GM12878 (cell line): ENCODE data around the gene SLC66A3. TPM values are rescaled to one million over a fixed set of nuclear protein-coding genes. Genes with fewer than 3 reads are reported as not detected.

ENCODE experiments used
- ATAC-seq: fragments of 200-7000 bp; cut with Tn5 transposase; 3 replicates; pipeline ENCODE4 v1.9.1; 2020; ENCODE audit warnings: mild to moderate bottlenecking, moderate library complexity
- BruUV-seq: library from RNA; stranded (reverse); fragments of 400-500 nt; replicated peaks from 2 replicates; lab custom pipeline; 2021; lab: Mats Ljungman, UMichigan
- CTCF ChIA-PET: fragments of 300-600 bp; sonication (Branson Sonifier 250); formaldehyde crosslinking; extraction: SDS; loops from one replicate; lab custom pipeline; 2021; ENCODE audit warnings: inconsistent platforms; lab: Yijun Ruan, JAX
- POLR2A ChIA-PET: fragments of 350-600 bp; formaldehyde crosslinking; extraction: SDS; loops from one replicate; lab custom pipeline; 2021; ENCODE audit warnings: inconsistent platforms; lab: Charles Lee
- RAD21 ChIA-PET: fragments of 300-600 bp; sonication (Branson Sonifier 250); formaldehyde crosslinking; loops from one replicate; lab custom pipeline; 2023; ENCODE audit warnings: antibody characterized with exemption; ENCODE audit not compliant: unreplicated experiment; lab: Charles Lee
- SMC1A ChIA-PET: fragments of 300-600 bp; sonication (Branson Sonifier 250); formaldehyde crosslinking; loops from one replicate; lab custom pipeline; 2023; ENCODE audit not compliant: unreplicated experiment, uncharacterized antibody; lab: Charles Lee
- DNase-seq: peaks from one replicate; pipeline ENCODE4 v3.0.0-alpha.2; 2011; ENCODE audit warnings: low read depth, low spot score
- FAIRE-seq: peaks from 3 replicates; lab custom pipeline; 2011; peaks lifted over from hg19 to GRCh38; lab: Jason Lieb, UNC
- H2AFZ ChIP-seq: 2 replicates; pipeline ENCODE4 v1.6.0; 2011; ENCODE audit warnings: low read depth, low read length, control low read depth; ENCODE audit not compliant: control insufficient read depth
- H3K27ac ChIP-seq: 2 replicates; pipeline ENCODE4 v1.5.1; 2011; ENCODE audit warnings: control low read depth; ENCODE audit not compliant: control insufficient read depth, insufficient read depth
- H3K27me3 ChIP-seq, 2 experiments: replicated peaks in 1 of 2; 2 replicates each; pipeline versions ENCODE4 v1.6.0 to v1.6.1; 2011; ENCODE audit warnings: low read length in 1 of 2; ENCODE audit not compliant: control insufficient read depth in 2 of 2, insufficient read depth in 2 of 2
- H3K36me3 ChIP-seq, 2 experiments: 2 replicates each; pipeline ENCODE4 v1.5.1; 2011; ENCODE audit warnings: low read length in 1 of 2; ENCODE audit not compliant: control insufficient read depth in 2 of 2, insufficient read depth in 2 of 2
- H3K4me1 ChIP-seq: 2 replicates; pipeline ENCODE4 v1.6.1; 2011; ENCODE audit warnings: mild to moderate bottlenecking, low read length, moderate library complexity, mixed read lengths; ENCODE audit not compliant: control insufficient read depth, insufficient read depth
- H3K4me2 ChIP-seq: 2 replicates; pipeline ENCODE4 v1.6.0; 2011; ENCODE audit warnings: control low read depth; ENCODE audit not compliant: control insufficient read depth, insufficient read depth
- H3K4me3 ChIP-seq: fragments of 200-600 bp; sonication (generic); 2 replicates; pipeline ENCODE4 v1.5.1; 2016
- H3K79me2 ChIP-seq: 2 replicates; pipeline ENCODE4 v1.6.0; 2011; ENCODE audit warnings: low read length; ENCODE audit not compliant: control insufficient read depth, insufficient read depth
- H3K9ac ChIP-seq: 2 replicates; pipeline ENCODE4 v1.8.0; 2011; ENCODE audit warnings: low read length, control low read depth, mixed read lengths; ENCODE audit not compliant: control insufficient read depth, insufficient read depth
- H3K9me3 ChIP-seq: replicated peaks from 3 replicates; pipeline ENCODE4 v1.5.1; 2011; ENCODE audit warnings: mild to moderate bottlenecking, low read length; ENCODE audit not compliant: control insufficient read depth, insufficient read depth
- H4K20me1 ChIP-seq: 2 replicates; pipeline ENCODE4 v1.6.0; 2011; ENCODE audit not compliant: control insufficient read depth, insufficient read depth
- CEBPB ChIP-seq, 2 experiments: fragments of 150-350 bp in 1 of 2; IDR thresholded peaks; 2 replicates each; pipeline ENCODE4 v1.6.1; 2012 to 2014; ENCODE audit warnings: low read depth in 2 of 2, low read length in 2 of 2, borderline replicate concordance in 1 of 2, inconsistent platforms in 1 of 2
- HCFC1 ChIP-seq: fragments of 150-350 bp; IDR thresholded peaks from 2 replicates; pipeline ENCODE4 v1.6.1; 2014; ENCODE audit warnings: low read length
- IKZF2 ChIP-seq, 2 experiments: fragments of 450-650 bp; IDR thresholded peaks; 2 replicates each; pipeline ENCODE4 v1.6.1; 2017; ENCODE audit warnings: mild to moderate bottlenecking in 2 of 2, moderate library complexity in 2 of 2
- NFIC ChIP-seq: IDR thresholded peaks from 2 replicates; pipeline ENCODE4 v1.6.1; 2012; ENCODE audit warnings: low read depth, mild to moderate bottlenecking, inconsistent platforms, low read length, moderate library complexity
- NR2C1 ChIP-seq: fragments of 450-650 bp; IDR thresholded peaks from 2 replicates; pipeline ENCODE4 v1.6.1; 2017; ENCODE audit warnings: antibody characterized with exemption, mild to moderate bottlenecking, moderate library complexity
- RBBP5 ChIP-seq: fragments of 200-600 bp; sonication (generic); conservative IDR thresholded peaks from 2 replicates; pipeline ENCODE4 v1.6.1; 2016
- SMC3 ChIP-seq: IDR thresholded peaks from 2 replicates; pipeline ENCODE4 v1.6.1; 2011; ENCODE audit warnings: low read length, improper control_type of control experiment, borderline replicate concordance
- SPI1 ChIP-seq: IDR thresholded peaks from 2 replicates; pipeline ENCODE4 v1.6.1; 2011; ENCODE audit warnings: low read depth, mild to moderate bottlenecking, low read length, moderate library complexity, borderline replicate concordance; ENCODE audit not compliant: insufficient read depth
- ZZZ3 ChIP-seq: IDR thresholded peaks from 2 replicates; pipeline ENCODE4 v1.6.1; 2011; ENCODE audit warnings: low read depth; ENCODE audit not compliant: control insufficient read depth, insufficient read length
- WGBS: methylation state at CpG from one replicate; pipeline ENCODE4 v1.1.6; 2016; ENCODE audit warnings: low lambda C conversion rate; ENCODE audit not compliant: insufficient replicate concordance, insufficient coverage; ENCODE audit errors: missing lambda C conversion rate; 5-methylcytosine and 5-hydroxymethylcytosine counted together
- in situ Hi-C: fragments of 300-500 bp; cut with MboI; formaldehyde crosslinking; loops from 9 replicates; pipeline ENCODE4 v1.14.3; 2018; ENCODE audit warnings: mixed read lengths
- intact Hi-C: fragments of 100-400 bp; cut with micrococcal nuclease; formaldehyde crosslinking; loops from one replicate; pipeline ENCODE4 v1.14.2; 2022; ENCODE audit not compliant: unreplicated experiment
- polyA plus RNA-seq, 11 experiments: library from polyadenylated mRNA; depleted of rRNA in 4 of 11; unstranded in 6 of 11; stranded (reverse) in 5 of 11; fragments of >200 nt; fragmentation: Nextera tagmentation in 4 of 11; fragmentation: Illumina TruSeq in 1 of 11; extraction: Ambion mirVana in 4 of 11; extraction: Trizol in 1 of 11; gene quantifications; 1 replicate in 1 of 11; 2 replicates in 10 of 11; pipeline versions ENCODE4 v1.2.1 to v1.2.3, GENCODE V29; 2011 to 2016; ENCODE audit warnings: inconsistent platforms in 2 of 11, missing spikeins in 2 of 11, low read depth in 1 of 11
- total RNA-seq, 4 experiments: library from RNA; depleted of rRNA in 3 of 4; stranded (reverse); fragments of >200 nt in 3 of 4; fragmentation: Illumina TruSeq in 1 of 4; extraction: Trizol in 1 of 4; gene quantifications; 2 replicates each; pipeline versions ENCODE4 v1.2.1 to v1.2.3, GENCODE V29; 2013 to 2021
- TF ChIP-seq, protein P1 (sequence below): fragments of 450-650 bp; formaldehyde crosslinking; IDR thresholded peaks from 2 replicates; pipeline ENCODE4 v1.4.0; 2020; ENCODE audit warnings: mild to moderate bottlenecking, moderate library complexity
- TF ChIP-seq, protein P2 (sequence below): IDR thresholded peaks from 2 replicates; pipeline ENCODE4 v1.6.1; 2012; ENCODE audit warnings: low read depth, low read length, improper control_type of control experiment
- TF ChIP-seq, protein P3 (sequence below): fragments of 450-650 bp; IDR thresholded peaks from 2 replicates; pipeline ENCODE4 v1.6.1; 2017; ENCODE audit warnings: low read depth, mild to moderate bottlenecking, moderate library complexity

The SLC66A3 gene
- total and polyA plus RNA-seq, 10 of the 15 experiments (the other 5 are each of a cell fraction or from before 2014, with no cell fraction given): 1.4 to 14.2 (median 6.4) TPM

DNA sequence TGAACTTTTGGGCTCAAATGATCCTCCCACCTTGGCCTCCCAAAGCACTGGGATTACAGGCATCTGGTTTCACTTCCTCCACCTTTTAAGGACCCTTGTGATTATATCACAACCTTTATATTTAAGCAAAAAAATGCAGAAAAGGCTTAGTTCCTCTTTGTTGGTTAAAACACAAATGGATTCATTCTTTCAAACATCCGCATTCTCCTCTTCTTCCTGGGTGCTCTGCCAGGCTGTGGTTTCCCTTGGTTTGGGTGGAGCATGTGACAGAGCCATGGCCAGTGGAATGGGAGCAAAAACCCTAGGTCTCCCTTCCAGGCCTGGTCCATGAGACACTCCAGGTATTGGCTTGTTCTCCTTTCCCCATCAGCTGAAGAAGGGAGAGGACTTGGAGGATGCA, 9.9 kb upstream of the SLC66A3 start:
- Histone ChIP-seq H3K4me3 (no peak overlapping the region), H3K9me3 (no peaks in the 10 kb centered on the region; the same call in 2 of the 3 replicates), H3K79me2 (no peaks in the 10 kb centered on the region), H3K9ac (no peak overlapping the region), H3K36me3 (no peaks in the 10 kb centered on the region), H3K27me3 (peaks cover 0 to 3% of the 10 kb centered on the region in 2 experiments; a peak in 1 of 4 replicates), H3K4me2 (no peak overlapping the region), H3K27ac (no peak overlapping the region), H3K4me1 (no peaks in the 10 kb centered on the region), H2AFZ (no peak overlapping the region), H4K20me1 (no peaks in the 10 kb centered on the region)
- in situ Hi-C loops: no loop called here
- intact Hi-C loops: no loop called here
- DNase-seq (no peak), FAIRE-seq (no peak), ATAC-seq (no peak)
- no TSS peak for BruUV-seq
- RAD21 ChIA-PET: interaction anchor here (1.4 kb wide), 1 partner anchor 11 kb away, joined by 5 read pairs; a partner anchor contains a TSS
- TF ChIP-seq IKZF2 (IDR thresholded peaks at IDR 0.05) (peak; percentile 42 to 48; a peak in 2 of 4 replicates), SPI1 (peak; percentile 57; the same call in 1 of the 2 replicates), CEBPB (IDR thresholded peaks at IDR 0.05; ENCODE audit: borderline replicate concordance in 1 of 2, low read depth in 2 of 2, low read length in 2 of 2) (no peak)
- SMC1A ChIA-PET: no interaction called here
- CTCF ChIA-PET: interaction anchor here (1.3 kb wide), 1 partner anchor 13 kb away, joined by 6 read pairs; a partner anchor contains a TSS
- POLR2A ChIA-PET: no interaction called here
- WGBS: 0% methylated on average over 1 of the region's 1 CpG

DNA sequence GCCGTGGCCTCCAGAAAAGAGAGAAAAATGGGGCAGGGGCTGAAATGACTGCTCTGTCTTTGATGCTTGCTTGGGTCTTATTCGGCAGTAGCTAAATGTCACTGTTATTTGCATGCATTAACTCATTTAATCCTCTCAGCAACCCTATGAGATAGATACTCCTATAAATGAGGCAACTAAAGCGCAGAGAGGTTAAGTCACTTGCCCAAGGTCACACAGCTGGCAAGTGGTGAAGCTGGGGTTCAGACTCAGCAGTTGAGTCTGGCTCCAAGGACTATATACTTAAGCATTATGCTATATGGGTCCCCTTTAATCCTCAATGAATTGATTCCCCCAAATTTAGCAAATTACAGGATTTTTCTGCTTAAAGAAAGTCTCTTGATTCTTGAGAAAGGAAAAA, 9.2 kb upstream of the SLC66A3 start:
- SMC1A ChIA-PET: no interaction called here
- intact Hi-C loops: no loop called here
- TF ChIP-seq RBBP5 (no peak), ZZZ3 (no peak), NR2C1 (no peak), SMC3 (no peak), NFIC (no peak), HCFC1 (no peak)
- TF ChIP-seq, protein P1, sequence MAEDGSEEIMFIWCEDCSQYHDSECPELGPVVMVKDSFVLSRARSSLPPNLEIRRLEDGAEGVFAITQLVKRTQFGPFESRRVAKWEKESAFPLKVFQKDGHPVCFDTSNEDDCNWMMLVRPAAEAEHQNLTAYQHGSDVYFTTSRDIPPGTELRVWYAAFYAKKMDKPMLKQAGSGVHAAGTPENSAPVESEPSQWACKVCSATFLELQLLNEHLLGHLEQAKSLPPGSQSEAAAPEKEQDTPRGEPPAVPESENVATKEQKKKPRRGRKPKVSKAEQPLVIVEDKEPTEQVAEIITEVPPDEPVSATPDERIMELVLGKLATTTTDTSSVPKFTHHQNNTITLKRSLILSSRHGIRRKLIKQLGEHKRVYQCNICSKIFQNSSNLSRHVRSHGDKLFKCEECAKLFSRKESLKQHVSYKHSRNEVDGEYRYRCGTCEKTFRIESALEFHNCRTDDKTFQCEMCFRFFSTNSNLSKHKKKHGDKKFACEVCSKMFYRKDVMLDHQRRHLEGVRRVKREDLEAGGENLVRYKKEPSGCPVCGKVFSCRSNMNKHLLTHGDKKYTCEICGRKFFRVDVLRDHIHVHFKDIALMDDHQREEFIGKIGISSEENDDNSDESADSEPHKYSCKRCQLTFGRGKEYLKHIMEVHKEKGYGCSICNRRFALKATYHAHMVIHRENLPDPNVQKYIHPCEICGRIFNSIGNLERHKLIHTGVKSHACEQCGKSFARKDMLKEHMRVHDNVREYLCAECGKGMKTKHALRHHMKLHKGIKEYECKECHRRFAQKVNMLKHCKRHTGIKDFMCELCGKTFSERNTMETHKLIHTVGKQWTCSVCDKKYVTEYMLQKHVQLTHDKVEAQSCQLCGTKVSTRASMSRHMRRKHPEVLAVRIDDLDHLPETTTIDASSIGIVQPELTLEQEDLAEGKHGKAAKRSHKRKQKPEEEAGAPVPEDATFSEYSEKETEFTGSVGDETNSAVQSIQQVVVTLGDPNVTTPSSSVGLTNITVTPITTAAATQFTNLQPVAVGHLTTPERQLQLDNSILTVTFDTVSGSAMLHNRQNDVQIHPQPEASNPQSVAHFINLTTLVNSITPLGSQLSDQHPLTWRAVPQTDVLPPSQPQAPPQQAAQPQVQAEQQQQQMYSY (CRISPR knock-in tag): no peak
- TF ChIP-seq, protein P2, sequence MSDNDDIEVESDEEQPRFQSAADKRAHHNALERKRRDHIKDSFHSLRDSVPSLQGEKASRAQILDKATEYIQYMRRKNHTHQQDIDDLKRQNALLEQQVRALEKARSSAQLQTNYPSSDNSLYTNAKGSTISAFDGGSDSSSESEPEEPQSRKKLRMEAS: no peak
- TF ChIP-seq, protein P3, sequence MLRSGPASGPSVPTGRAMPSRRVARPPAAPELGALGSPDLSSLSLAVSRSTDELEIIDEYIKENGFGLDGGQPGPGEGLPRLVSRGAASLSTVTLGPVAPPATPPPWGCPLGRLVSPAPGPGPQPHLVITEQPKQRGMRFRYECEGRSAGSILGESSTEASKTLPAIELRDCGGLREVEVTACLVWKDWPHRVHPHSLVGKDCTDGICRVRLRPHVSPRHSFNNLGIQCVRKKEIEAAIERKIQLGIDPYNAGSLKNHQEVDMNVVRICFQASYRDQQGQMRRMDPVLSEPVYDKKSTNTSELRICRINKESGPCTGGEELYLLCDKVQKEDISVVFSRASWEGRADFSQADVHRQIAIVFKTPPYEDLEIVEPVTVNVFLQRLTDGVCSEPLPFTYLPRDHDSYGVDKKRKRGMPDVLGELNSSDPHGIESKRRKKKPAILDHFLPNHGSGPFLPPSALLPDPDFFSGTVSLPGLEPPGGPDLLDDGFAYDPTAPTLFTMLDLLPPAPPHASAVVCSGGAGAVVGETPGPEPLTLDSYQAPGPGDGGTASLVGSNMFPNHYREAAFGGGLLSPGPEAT: no peak

More for the DNA sequence above, 9.2 kb upstream of the SLC66A3 start:
- H3K4me2 ChIP-seq: no peak overlapping the region
- H3K36me3 ChIP-seq: no peaks in the 10 kb centered on the region
- ATAC-seq (no peak), DNase-seq (no peak), FAIRE-seq (no peak)
- H3K9ac ChIP-seq: no peak overlapping the region
- 51% methylated on average over 3 of the region's 3 CpGs for WGBS
- H2AFZ ChIP-seq: no peak overlapping the region
- H4K20me1 ChIP-seq: no peaks in the 10 kb centered on the region
- H3K4me1 ChIP-seq: no peaks in the 10 kb centered on the region
- CTCF ChIA-PET: interaction anchor here (1.3 kb wide), 1 partner anchor 13 kb away, joined by 6 read pairs; a partner anchor contains a TSS
- RAD21 ChIA-PET: no interaction called here
- POLR2A ChIA-PET: no interaction called here
- H3K27ac ChIP-seq: no peak overlapping the region
- H3K4me3 ChIP-seq: no peak overlapping the region
- no TSS peak for BruUV-seq
- in situ Hi-C loops: no loop called here
- H3K9me3 ChIP-seq: no peaks in the 10 kb centered on the region; the same call in 2 of the 3 replicates
- H3K27me3 ChIP-seq: peaks cover 0 to 3% of the 10 kb centered on the region in 2 experiments; a peak in 1 of 4 replicates
- no peaks in the 10 kb centered on the region for H3K79me2 ChIP-seq
